ENCODE data around the gene ERH. TPM values are rescaled to one million over a fixed set of nuclear protein-coding genes. Genes with fewer than 3 reads are reported as not detected.

The ERH gene
- total and polyA plus RNA-seq, 2 donors (not counting 3 experiments of a cell fraction or from before 2014, with no cell fraction given): 157 to 263 TPM

DNA sequence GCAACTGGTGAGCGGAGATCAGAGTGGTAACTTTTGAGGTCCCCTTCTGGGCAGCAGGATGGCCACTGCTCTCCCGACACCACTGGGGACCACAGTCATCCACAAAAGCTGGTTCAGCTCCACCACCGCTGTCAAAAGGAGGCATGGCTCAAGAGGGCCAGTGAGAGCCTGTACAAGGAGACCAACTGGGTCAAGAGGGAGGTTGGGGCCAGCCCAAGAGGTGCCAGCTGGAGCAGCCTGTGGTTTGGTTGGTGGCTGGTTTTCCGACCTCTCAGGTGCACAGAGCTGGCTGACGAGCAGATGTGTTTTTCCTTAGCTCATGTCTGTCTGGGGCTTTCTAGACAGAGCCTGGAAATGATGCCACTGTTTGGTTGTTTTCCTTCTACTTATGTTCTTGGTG lies 60.1 kb downstream of the ERH start:
- Histone ChIP-seq H2AFZ (ENCODE audit: low read depth, low read length) (no peak overlapping the region), H3K36me3 (ENCODE audit: control insufficient read depth in 2 of 2, extremely low read depth in 1 of 2, insufficient read depth in 2 of 2, low read length in 2 of 2) (no peaks in the 10 kb centered on the region), H3K27me3 (ENCODE audit: control insufficient read depth in 2 of 2, insufficient read depth in 2 of 2, low read length in 2 of 2) (peaks cover 0 to 18% of the 10 kb centered on the region in 2 experiments), H3K9me1 (replicated peaks; ENCODE audit: control insufficient read depth, extremely low read depth, insufficient read depth, low read length) (no peaks in the 10 kb centered on the region), H4K20me1 (replicated peaks; ENCODE audit: control insufficient read depth, extremely low read depth, insufficient read depth, low read length) (no peaks in the 10 kb centered on the region), H3K4me2 (ENCODE audit: insufficient read depth, low read length) (no peak overlapping the region), H3K79me2 (ENCODE audit: control insufficient read depth, insufficient read depth, low read length) (no peaks in the 10 kb centered on the region), H3K9ac (replicated peaks; ENCODE audit: extremely low read depth, insufficient read depth, low read length) (no peak overlapping the region), H3K4me3 (replicated peaks in 1 of 3; ENCODE audit: insufficient read depth in 1 of 3, low read depth in 1 of 3, low read length in 3 of 3) (no peak overlapping the region), H3K4me1 (ENCODE audit: control insufficient read depth, extremely low read depth, insufficient read depth, low read length) (no peaks in the 10 kb centered on the region), H3K9me3 (replicated peaks; ENCODE audit: control insufficient read depth, insufficient read depth, low read length) (no peaks in the 10 kb centered on the region), H3K27ac (ENCODE audit: insufficient read depth, low read depth, low read length) (no peak overlapping the region)
- ChIA-PET POLR2A (no interaction called here), CTCF (interaction anchor here (1.1 kb wide), 1 partner anchor 9 kb away, joined by 3 read pairs; no protein-coding TSS in a partner anchor)
- DNase-seq (ENCODE audit: low read depth, low spot score): no peak
- intact Hi-C loops (cut with micrococcal nuclease) (no loop called here), dilution Hi-C loops (cut with MboI; ENCODE audit: extremely low pct_ligation_motif_present, low sequenced_read_pairs) (no loop called here)
- TF ChIP-seq POLR2AphosphoS5 (IDR thresholded peaks at IDR 0.05; ENCODE audit: insufficient read depth, low read depth, low read length) (no peak), POLR2A (IDR thresholded peaks at IDR 0.05; ENCODE audit: low read depth, low read length) (no peak), EZH2 (IDR thresholded peaks at IDR 0.05; ENCODE audit: borderline replicate concordance, low read depth, low read length, severe bottlenecking) (no peak), FOS (IDR thresholded peaks at IDR 0.05; ENCODE audit: borderline replicate concordance, insufficient read depth, low read length) (no peak), GATA2 (IDR thresholded peaks at IDR 0.05; ENCODE audit: insufficient read depth, insufficient read length, low read depth, low read length) (no peak), JUN (IDR thresholded peaks at IDR 0.05; ENCODE audit: borderline replicate concordance, insufficient read depth, insufficient read length, low read depth) (no peak)
- TF ChIP-seq, protein P1, sequence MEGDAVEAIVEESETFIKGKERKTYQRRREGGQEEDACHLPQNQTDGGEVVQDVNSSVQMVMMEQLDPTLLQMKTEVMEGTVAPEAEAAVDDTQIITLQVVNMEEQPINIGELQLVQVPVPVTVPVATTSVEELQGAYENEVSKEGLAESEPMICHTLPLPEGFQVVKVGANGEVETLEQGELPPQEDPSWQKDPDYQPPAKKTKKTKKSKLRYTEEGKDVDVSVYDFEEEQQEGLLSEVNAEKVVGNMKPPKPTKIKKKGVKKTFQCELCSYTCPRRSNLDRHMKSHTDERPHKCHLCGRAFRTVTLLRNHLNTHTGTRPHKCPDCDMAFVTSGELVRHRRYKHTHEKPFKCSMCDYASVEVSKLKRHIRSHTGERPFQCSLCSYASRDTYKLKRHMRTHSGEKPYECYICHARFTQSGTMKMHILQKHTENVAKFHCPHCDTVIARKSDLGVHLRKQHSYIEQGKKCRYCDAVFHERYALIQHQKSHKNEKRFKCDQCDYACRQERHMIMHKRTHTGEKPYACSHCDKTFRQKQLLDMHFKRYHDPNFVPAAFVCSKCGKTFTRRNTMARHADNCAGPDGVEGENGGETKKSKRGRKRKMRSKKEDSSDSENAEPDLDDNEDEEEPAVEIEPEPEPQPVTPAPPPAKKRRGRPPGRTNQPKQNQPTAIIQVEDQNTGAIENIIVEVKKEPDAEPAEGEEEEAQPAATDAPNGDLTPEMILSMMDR (IDR thresholded peaks at IDR 0.05; ENCODE audit: extremely low read depth in 1 of 2, insufficient read depth in 1 of 2, low read depth in 1 of 2, low read length in 2 of 2): no peak
- BruUV-seq (replicated peaks): no TSS peak
- no peak for FAIRE-seq
